ENCODE measurements around the gene TTC27.

- TF ChIP-seq CTCF (IDR thresholded peaks at IDR 0.05; ENCODE audit: low read depth, low read length) = no peak
- no peak for TF ChIP-seq EZH2phosphoT487 (IDR thresholded peaks at IDR 0.05; ENCODE audit: low read depth)
Observed at GRCh38 chr2:32820088-32820487, 192.2 kb downstream of the TTC27 start.
